Neural cell (in vitro differentiated cells): Measurements from ENCODE around the gene CDK15. TPM values are rescaled to one million over a fixed set of nuclear protein-coding genes. Genes with fewer than 3 reads are reported as not detected.

Experiments used
- H2AFZ ChIP-seq: fragments of 200-600, 300-800 bp; sonication (generic), shearing (Covaris generic); 2 replicates; pipeline ENCODE4 v1.6.0; 2014; ENCODE audit warnings: low read depth, mild to moderate bottlenecking, antibody characterized with exemption, low read length, moderate library complexity
- H3F3A ChIP-seq: fragments of 200-600 bp; shearing (Covaris generic); 2 replicates; pipeline ENCODE4 v1.6.1; 2016; ENCODE audit warnings: mild to moderate bottlenecking, moderate library complexity, mixed read lengths, antibody characterized with exemption, low read length; ENCODE audit not compliant: insufficient read depth, poor library complexity, severe bottlenecking
- H3K27ac ChIP-seq: fragments of 200-600, 300-800 bp; sonication (generic), shearing (Covaris generic); 2 replicates; pipeline ENCODE4 v1.5.1; 2014; ENCODE audit warnings: mild to moderate bottlenecking, low read length, moderate library complexity
- H3K27me3 ChIP-seq: fragments of 300-800, 200-600 bp; sonication (generic), shearing (Covaris generic); 2 replicates; pipeline ENCODE4 v1.6.0; 2014; ENCODE audit warnings: mild to moderate bottlenecking, low read depth, low read length, moderate library complexity; ENCODE audit not compliant: insufficient read depth
- H3K36me3 ChIP-seq: fragments of 300-800, 200-600 bp; sonication (generic), shearing (Covaris generic); 2 replicates; pipeline ENCODE4 v1.5.1; 2014; ENCODE audit warnings: mild to moderate bottlenecking, antibody characterized with exemption, low read length, moderate library complexity; ENCODE audit not compliant: insufficient read depth
- H3K4me2 ChIP-seq: fragments of 300-800, 200-600 bp; sonication (generic), shearing (Covaris generic); 2 replicates; pipeline ENCODE4 v1.6.0; 2014; ENCODE audit warnings: mild to moderate bottlenecking, low read length
- H3K4me3 ChIP-seq: fragments of 300-800, 200-600 bp; sonication (generic), shearing (Covaris generic); 2 replicates; pipeline ENCODE4 v1.5.1; 2014; ENCODE audit warnings: mild to moderate bottlenecking, low read length, moderate library complexity
- H3K79me2 ChIP-seq: fragments of 200-600 bp; shearing (Covaris generic); replicated peaks from 2 replicates; pipeline ENCODE4 v1.6.0; 2014; ENCODE audit warnings: mild to moderate bottlenecking, low read length, moderate library complexity; ENCODE audit not compliant: insufficient read depth
- H3K9ac ChIP-seq: fragments of 300-800, 200-600 bp; sonication (generic), shearing (Covaris generic); 2 replicates; pipeline ENCODE4 v1.6.1; 2016; ENCODE audit warnings: mild to moderate bottlenecking, low read length, mixed read lengths
- H3K9me2 ChIP-seq: fragments of 200-600 bp; shearing (Covaris generic); 2 replicates; pipeline ENCODE4 v1.6.1; 2016; ENCODE audit warnings: mild to moderate bottlenecking, low read length, mixed read lengths; ENCODE audit not compliant: insufficient read depth
- H3K9me3 ChIP-seq: fragments of 200-600, 300-800 bp; sonication (generic), shearing (Covaris generic); 2 replicates; pipeline ENCODE4 v1.6.1; 2016; ENCODE audit warnings: mild to moderate bottlenecking, mixed run types, low read length, moderate library complexity, mixed read lengths
- H4K20me1 ChIP-seq: fragments of 200-600 bp; shearing (Covaris generic); 2 replicates; pipeline ENCODE4 v1.6.1; 2016; ENCODE audit warnings: mild to moderate bottlenecking, mixed run types; ENCODE audit not compliant: insufficient read depth
- EP300 ChIP-seq: fragments of 450-650 bp; conservative IDR thresholded peaks from 2 replicates; pipeline ENCODE4 v1.6.1; 2014; ENCODE audit warnings: antibody characterized with exemption, mild to moderate bottlenecking, moderate library complexity; ENCODE audit not compliant: poor library complexity, severe bottlenecking
- EZH2 ChIP-seq: fragments of 200-600, 300-800 bp; shearing (Covaris generic), sonication (generic); IDR thresholded peaks from 2 replicates; pipeline ENCODE4 v1.6.1; 2014; ENCODE audit warnings: antibody characterized with exemption, low read length, borderline replicate concordance, mild to moderate bottlenecking; ENCODE audit not compliant: insufficient read depth, poor library complexity, severe bottlenecking
- MXI1 ChIP-seq: fragments of 450-650 bp; conservative IDR thresholded peaks from 2 replicates; pipeline ENCODE4 v1.6.1; 2014; ENCODE audit warnings: antibody characterized with exemption, mild to moderate bottlenecking; ENCODE audit not compliant: poor library complexity, severe bottlenecking
- POLR2AphosphoS5 ChIP-seq: IDR thresholded peaks from 2 replicates; pipeline ENCODE4 v1.6.1; 2012
- RAD21 ChIP-seq: fragments of 450-650 bp; conservative IDR thresholded peaks from 2 replicates; pipeline ENCODE4 v1.6.1; 2014; ENCODE audit warnings: antibody characterized with exemption, mild to moderate bottlenecking, moderate library complexity
- REST ChIP-seq: IDR thresholded peaks from 2 replicates; pipeline ENCODE4 v1.6.1; 2012; ENCODE audit warnings: borderline replicate concordance
- SMC3 ChIP-seq: fragments of 450-650 bp; conservative IDR thresholded peaks from 2 replicates; pipeline ENCODE4 v1.6.1; 2014; ENCODE audit warnings: antibody characterized with exemption, mild to moderate bottlenecking, moderate library complexity; ENCODE audit not compliant: poor library complexity
- TAF1 ChIP-seq: IDR thresholded peaks from 2 replicates; pipeline ENCODE4 v1.6.1; 2012; ENCODE audit warnings: low read depth
- polyA plus RNA-seq: library from polyadenylated mRNA; depleted of rRNA; stranded (reverse); fragments of >200 nt; gene quantifications from 2 replicates; pipeline ENCODE4 v1.2.3, GENCODE V29; 2014
- TF ChIP-seq, protein P1 (sequence below): fragments of 450-650 bp; IDR thresholded peaks from 2 replicates; pipeline ENCODE4 v1.5.1; 2014; ENCODE audit warnings: antibody characterized with exemption, mild to moderate bottlenecking, moderate library complexity; ENCODE audit not compliant: poor library complexity, severe bottlenecking

Gene CDK15
- polyA plus RNA-seq, 1 donor from 2014 or later = 0.09 TPM

GRCh38 chr2:201854841-201855240, 48.5 kb downstream of the CDK15 start:
- no peak overlapping the region for H3K4me3 ChIP-seq
- H4K20me1 ChIP-seq = no peaks in the 10 kb centered on the region
- H3K27me3 ChIP-seq = peaks cover 14% of the 10 kb centered on the region
- TF ChIP-seq POLR2AphosphoS5 (no peak), EP300 (no peak), TAF1 (no peak), MXI1 (no peak), RAD21 (no peak), SMC3 (no peak), EZH2 (no peak), REST (no peak)
- TF ChIP-seq, protein P1, sequence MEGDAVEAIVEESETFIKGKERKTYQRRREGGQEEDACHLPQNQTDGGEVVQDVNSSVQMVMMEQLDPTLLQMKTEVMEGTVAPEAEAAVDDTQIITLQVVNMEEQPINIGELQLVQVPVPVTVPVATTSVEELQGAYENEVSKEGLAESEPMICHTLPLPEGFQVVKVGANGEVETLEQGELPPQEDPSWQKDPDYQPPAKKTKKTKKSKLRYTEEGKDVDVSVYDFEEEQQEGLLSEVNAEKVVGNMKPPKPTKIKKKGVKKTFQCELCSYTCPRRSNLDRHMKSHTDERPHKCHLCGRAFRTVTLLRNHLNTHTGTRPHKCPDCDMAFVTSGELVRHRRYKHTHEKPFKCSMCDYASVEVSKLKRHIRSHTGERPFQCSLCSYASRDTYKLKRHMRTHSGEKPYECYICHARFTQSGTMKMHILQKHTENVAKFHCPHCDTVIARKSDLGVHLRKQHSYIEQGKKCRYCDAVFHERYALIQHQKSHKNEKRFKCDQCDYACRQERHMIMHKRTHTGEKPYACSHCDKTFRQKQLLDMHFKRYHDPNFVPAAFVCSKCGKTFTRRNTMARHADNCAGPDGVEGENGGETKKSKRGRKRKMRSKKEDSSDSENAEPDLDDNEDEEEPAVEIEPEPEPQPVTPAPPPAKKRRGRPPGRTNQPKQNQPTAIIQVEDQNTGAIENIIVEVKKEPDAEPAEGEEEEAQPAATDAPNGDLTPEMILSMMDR = no peak
- H3K9me2 ChIP-seq = no peaks in the 10 kb centered on the region
- H2AFZ ChIP-seq = no peak overlapping the region
- H3K9me3 ChIP-seq = no peaks in the 10 kb centered on the region
- no peak overlapping the region for H3K9ac ChIP-seq
- H3K36me3 ChIP-seq = no peaks in the 10 kb centered on the region
- H3F3A ChIP-seq = peaks cover 5% of the 10 kb centered on the region
- no peak overlapping the region for H3K27ac ChIP-seq
- no peak overlapping the region for H3K4me2 ChIP-seq
- no peaks in the 10 kb centered on the region for H3K79me2 ChIP-seq

- Histone ChIP-seq H4K20me1 (no peaks in the 10 kb centered on the region), H3K4me3 (no peak overlapping the region), H3F3A (peaks cover 9% of the 10 kb centered on the region), H3K9me2 (no peaks in the 10 kb centered on the region), H3K4me2 (no peak overlapping the region), H3K36me3 (no peaks in the 10 kb centered on the region), H3K9me3 (no peaks in the 10 kb centered on the region), H3K79me2 (no peaks in the 10 kb centered on the region), H3K9ac (no peak overlapping the region), H3K27ac (no peak overlapping the region), H2AFZ (no peak overlapping the region), H3K27me3 (peaks cover 14% of the 10 kb centered on the region)
- no peak for TF ChIP-seq EP300
- no peak for TF ChIP-seq MXI1
- TF ChIP-seq RAD21 = no peak
- TF ChIP-seq SMC3 = no peak
- no peak for TF ChIP-seq EZH2
- TF ChIP-seq TAF1 = no peak
- no peak for TF ChIP-seq POLR2AphosphoS5
- no peak for TF ChIP-seq REST
- TF ChIP-seq, protein P1 = no peak
These were observed 49.0 kb downstream of the CDK15 start for GRCh38 chr2:201855356-201855755.
